HEK293 (cell line): ENCODE data around the gene CMYA5.

ENCODE experiments used
- CTCF ChIP-seq: fragments of 450-650 bp; formaldehyde crosslinking; IDR thresholded peaks from 2 replicates; pipeline ENCODE4 v1.5.1; 2016; ENCODE audit warnings: missing biosample characterization, missing genetic modification characterization
- GLI4 ChIP-seq: fragments of 450-650 bp; formaldehyde crosslinking; IDR thresholded peaks from 2 replicates; pipeline ENCODE4 v1.5.1; 2016; ENCODE audit warnings: missing biosample characterization, missing genetic modification characterization
- ZNF510 ChIP-seq: fragments of 450-650 bp; formaldehyde crosslinking; IDR thresholded peaks from 2 replicates; pipeline ENCODE4 v1.5.1; 2018; ENCODE audit warnings: mild to moderate bottlenecking, missing genetic modification characterization, missing biosample characterization; ENCODE audit not compliant: insufficient replicate concordance

- TF ChIP-seq CTCF (tag by site-specific recombination) (no peak), ZNF510 (tag by site-specific recombination) (no peak), GLI4 (tag by site-specific recombination) (no peak)
These were observed 69.8 kb downstream of the CMYA5 start for GRCh38 chr5:79759436-79759835.
